NCI-H774 (cell line): Measurements from ENCODE around the gene OR51B6.
"Not testable (repeated sequence)": the region's sequence is repeated elsewhere in the genome, so short reads cannot be mapped to it uniquely, and the experiment has no call there.

ENCODE experiments used
- DNase-seq: peaks from one replicate; lab custom pipeline; 2025; lab: John Stamatoyannopoulos, UW

OR51B6 gene

GRCh38 chr11:5364214-5364613, 12.9 kb downstream of the OR51B6 start:
- DNase-seq, result no peak

GRCh38 chr11:5366365-5366764, 15.1 kb downstream of the OR51B6 start:
- not testable (repeated sequence) for DNase-seq

- no peak for DNase-seq
Measured at GRCh38 chr11:5366856-5367255, 15.5 kb downstream of the OR51B6 start.

GRCh38 chr11:5367448-5368074, 16.3 kb downstream of the OR51B6 start:
- DNase-seq, result no peak

GRCh38 chr11:5368502-5369043, 17.3 kb downstream of the OR51B6 start:
- no peak for DNase-seq

GRCh38 chr11:5369789-5370188, 18.5 kb downstream of the OR51B6 start:
- no peak for DNase-seq

GRCh38 chr11:5380740-5381342, 29.5 kb downstream of the OR51B6 start:
- DNase-seq, result peak; percentile 37

GRCh38 chr11:5383576-5383975, 32.3 kb downstream of the OR51B6 start, which contains the start of gene OR51M1:
Gene OR51M1 (plus strand): TSS chr11:5383812. CDS start chr11:5389399, 5,587 bp downstream.
- no peak for DNase-seq

- no peak for DNase-seq
Measured at GRCh38 chr11:5384335-5384734, 33.0 kb downstream of the OR51B6 start.

- DNase-seq, result no peak
Measured at GRCh38 chr11:5390210-5390609, 38.9 kb downstream of the OR51B6 start.

GRCh38 chr11:5394091-5394490, 42.8 kb downstream of the OR51B6 start:
- DNase-seq, result no peak

- DNase-seq, result no peak
Measured at GRCh38 chr11:5398936-5399335, 47.6 kb downstream of the OR51B6 start.
